ENCODE results near the gene GDPGP1.

- TF ChIP-seq, protein P1, sequence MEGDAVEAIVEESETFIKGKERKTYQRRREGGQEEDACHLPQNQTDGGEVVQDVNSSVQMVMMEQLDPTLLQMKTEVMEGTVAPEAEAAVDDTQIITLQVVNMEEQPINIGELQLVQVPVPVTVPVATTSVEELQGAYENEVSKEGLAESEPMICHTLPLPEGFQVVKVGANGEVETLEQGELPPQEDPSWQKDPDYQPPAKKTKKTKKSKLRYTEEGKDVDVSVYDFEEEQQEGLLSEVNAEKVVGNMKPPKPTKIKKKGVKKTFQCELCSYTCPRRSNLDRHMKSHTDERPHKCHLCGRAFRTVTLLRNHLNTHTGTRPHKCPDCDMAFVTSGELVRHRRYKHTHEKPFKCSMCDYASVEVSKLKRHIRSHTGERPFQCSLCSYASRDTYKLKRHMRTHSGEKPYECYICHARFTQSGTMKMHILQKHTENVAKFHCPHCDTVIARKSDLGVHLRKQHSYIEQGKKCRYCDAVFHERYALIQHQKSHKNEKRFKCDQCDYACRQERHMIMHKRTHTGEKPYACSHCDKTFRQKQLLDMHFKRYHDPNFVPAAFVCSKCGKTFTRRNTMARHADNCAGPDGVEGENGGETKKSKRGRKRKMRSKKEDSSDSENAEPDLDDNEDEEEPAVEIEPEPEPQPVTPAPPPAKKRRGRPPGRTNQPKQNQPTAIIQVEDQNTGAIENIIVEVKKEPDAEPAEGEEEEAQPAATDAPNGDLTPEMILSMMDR (conservative IDR thresholded peaks at IDR 0.05; ENCODE audit: low read depth, low read length): no peak
- TF ChIP-seq POLR2A (IDR thresholded peaks at IDR 0.05; ENCODE audit: low read depth, low read length) (no peak), CHD1 (IDR thresholded peaks at IDR 0.05; ENCODE audit: low read depth, low read length) (no peak), BHLHE40 (IDR thresholded peaks at IDR 0.05; ENCODE audit: low read depth, low read length) (no peak), RCOR1 (IDR thresholded peaks at IDR 0.05; ENCODE audit: insufficient replicate concordance, low read length) (no peak), MAFK (IDR thresholded peaks at IDR 0.05; ENCODE audit: low read depth, low read length) (no peak), MAZ (IDR thresholded peaks at IDR 0.05; ENCODE audit: borderline replicate concordance, low read depth, low read length) (no peak), MXI1 (IDR thresholded peaks at IDR 0.05; ENCODE audit: borderline replicate concordance, low read depth, low read length) (no peak), RFX5 (IDR thresholded peaks at IDR 0.05; ENCODE audit: low read depth, low read length) (no peak)
- TF ChIP-seq, protein P2, sequence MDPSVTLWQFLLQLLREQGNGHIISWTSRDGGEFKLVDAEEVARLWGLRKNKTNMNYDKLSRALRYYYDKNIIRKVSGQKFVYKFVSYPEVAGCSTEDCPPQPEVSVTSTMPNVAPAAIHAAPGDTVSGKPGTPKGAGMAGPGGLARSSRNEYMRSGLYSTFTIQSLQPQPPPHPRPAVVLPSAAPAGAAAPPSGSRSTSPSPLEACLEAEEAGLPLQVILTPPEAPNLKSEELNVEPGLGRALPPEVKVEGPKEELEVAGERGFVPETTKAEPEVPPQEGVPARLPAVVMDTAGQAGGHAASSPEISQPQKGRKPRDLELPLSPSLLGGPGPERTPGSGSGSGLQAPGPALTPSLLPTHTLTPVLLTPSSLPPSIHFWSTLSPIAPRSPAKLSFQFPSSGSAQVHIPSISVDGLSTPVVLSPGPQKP (IDR thresholded peaks at IDR 0.05; ENCODE audit: borderline replicate concordance, low read depth, low read length): no peak
- TF ChIP-seq, protein P3, sequence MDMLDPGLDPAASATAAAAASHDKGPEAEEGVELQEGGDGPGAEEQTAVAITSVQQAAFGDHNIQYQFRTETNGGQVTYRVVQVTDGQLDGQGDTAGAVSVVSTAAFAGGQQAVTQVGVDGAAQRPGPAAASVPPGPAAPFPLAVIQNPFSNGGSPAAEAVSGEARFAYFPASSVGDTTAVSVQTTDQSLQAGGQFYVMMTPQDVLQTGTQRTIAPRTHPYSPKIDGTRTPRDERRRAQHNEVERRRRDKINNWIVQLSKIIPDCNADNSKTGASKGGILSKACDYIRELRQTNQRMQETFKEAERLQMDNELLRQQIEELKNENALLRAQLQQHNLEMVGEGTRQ (IDR thresholded peaks at IDR 0.05; ENCODE audit: low read depth, low read length): no peak
These were observed 31.1 kb upstream of the GDPGP1 start for GRCh38 chr15:90202929-90203328.
